Smooth muscle cell (in vitro differentiated cells): ENCODE data around the gene YIF1A. TPM values are rescaled to one million over a fixed set of nuclear protein-coding genes. Genes with fewer than 3 reads are reported as not detected.
A peak's percentile ranks its signal among the peaks of the same experiment; 100 is the strongest.

Experiments used
- DNase-seq: peaks from one replicate; lab custom pipeline; 2025; ENCODE audit not compliant: unreplicated experiment; lab: John Stamatoyannopoulos, UW
- H2AFZ ChIP-seq: fragments of 200-600 bp; sonication (generic); 2 replicates; pipeline ENCODE4 v1.6.0; 2016; ENCODE audit warnings: antibody characterized with exemption, low read depth, mild to moderate bottlenecking
- H3F3A ChIP-seq: fragments of 200-600 bp; sonication (generic); 2 replicates; pipeline ENCODE4 v1.6.0; 2017; ENCODE audit warnings: antibody characterized with exemption, low read depth
- H3K27ac ChIP-seq: fragments of 200-600 bp; sonication (generic); 2 replicates; pipeline ENCODE4 v1.5.1; 2016; ENCODE audit warnings: low read depth, mild to moderate bottlenecking
- H3K27me3 ChIP-seq: fragments of 200-600 bp; sonication (generic); 2 replicates; pipeline ENCODE4 v1.6.1; 2016; ENCODE audit warnings: low read depth, mild to moderate bottlenecking
- H3K36me3 ChIP-seq: fragments of 200-600 bp; sonication (generic); 2 replicates; pipeline ENCODE4 v1.5.1; 2016; ENCODE audit warnings: low read depth
- H3K4me1 ChIP-seq: fragments of 200-600 bp; sonication (generic); 2 replicates; pipeline ENCODE4 v1.5.1; 2016; ENCODE audit warnings: low read depth
- H3K4me2 ChIP-seq: fragments of 200-600 bp; sonication (generic); 2 replicates; pipeline ENCODE4 v1.6.0; 2016; ENCODE audit warnings: mild to moderate bottlenecking
- H3K4me3 ChIP-seq: fragments of 200-600 bp; sonication (generic); 2 replicates; pipeline ENCODE4 v1.5.1; 2016; ENCODE audit warnings: mild to moderate bottlenecking
- H3K79me2 ChIP-seq: fragments of 200-600 bp; sonication (generic); 2 replicates; pipeline ENCODE4 v1.6.0; 2016; ENCODE audit warnings: low read depth, mild to moderate bottlenecking
- H3K9ac ChIP-seq: fragments of 200-600 bp; sonication (generic); 2 replicates; pipeline ENCODE4 v1.6.0; 2016; ENCODE audit warnings: low read depth
- H3K9me3 ChIP-seq: fragments of 200-600 bp; sonication (generic); replicated peaks from 2 replicates; pipeline ENCODE4 v1.5.1; 2016; ENCODE audit warnings: low read depth
- H4K20me1 ChIP-seq: fragments of 200-600 bp; sonication (generic); 2 replicates; pipeline ENCODE4 v1.6.0; 2016; ENCODE audit warnings: low read depth
- CTCF ChIP-seq: fragments of 200-600 bp; sonication (generic); IDR thresholded peaks from 2 replicates; pipeline ENCODE4 v1.5.1; 2017; ENCODE audit warnings: borderline replicate concordance, mild to moderate bottlenecking, antibody characterized with exemption; ENCODE audit not compliant: insufficient read depth, poor library complexity, severe bottlenecking
- WGBS: methylation state at CpG from one replicate; pipeline ENCODE4 v1.1.7; 2016; ENCODE audit warnings: low lambda C conversion rate; 5-methylcytosine and 5-hydroxymethylcytosine counted together
- polyA plus RNA-seq: library from polyadenylated mRNA; unstranded; fragments of >200 nt; fragmentation: Nextera tagmentation; extraction: Ambion mirVana; gene quantifications from 2 replicates; pipeline ENCODE4 v1.2.1, GENCODE V29; 2016
- total RNA-seq: library from RNA; depleted of rRNA; stranded (reverse); fragments of >200 nt; gene quantifications from 2 replicates; pipeline ENCODE4 v1.2.3, GENCODE V29; 2014

The YIF1A gene
- total and polyA plus RNA-seq, 2 experiments from 2014 or later = 195 to 365 TPM

GRCh38 chr11:66291303-66291705, 2.4 kb upstream of the YIF1A start:
- Histone ChIP-seq H3K9me3 (no peaks in the 10 kb centered on the region), H3K79me2 (peaks cover 23% of the 10 kb centered on the region), H3K9ac (no peak overlapping the region), H3F3A (no peaks in the 10 kb centered on the region), H3K4me3 (peak overlapping the region; percentile 23), H3K4me2 (peak overlapping the region; percentile 68), H3K27ac (no peak overlapping the region), H2AFZ (no peak overlapping the region), H3K27me3 (peaks cover 35% of the 10 kb centered on the region), H4K20me1 (peaks cover 17% of the 10 kb centered on the region), H3K4me1 (peaks cover 15% of the 10 kb centered on the region), H3K36me3 (no peaks in the 10 kb centered on the region)
- WGBS = 22% methylated on average over 15 of the region's 16 CpGs
- no peak for DNase-seq
- no peak for TF ChIP-seq CTCF

GRCh38 chr11:66290330-66290621, 1.3 kb upstream of the YIF1A start:
- no peak for TF ChIP-seq CTCF
- Histone ChIP-seq H2AFZ (no peak overlapping the region), H3K4me2 (peak overlapping the region; percentile 84)

GRCh38 chr11:66289548-66290329, 796 bp upstream of the YIF1A start:
- H4K20me1 ChIP-seq = peaks cover 32% of the 10 kb centered on the region
- DNase-seq = peak; percentile 92
- H3K27me3 ChIP-seq = peaks cover 35% of the 10 kb centered on the region
- peak overlapping the region; percentile 71 for H3K4me3 ChIP-seq
- peak overlapping the region; percentile 84 for H3K4me2 ChIP-seq
- peaks cover 35% of the 10 kb centered on the region for H3K79me2 ChIP-seq
- H3K9ac ChIP-seq = peak overlapping the region; percentile 84
- H2AFZ ChIP-seq = no peak overlapping the region
- WGBS = 19% methylated on average over 36 of the region's 36 CpGs
- no peaks in the 10 kb centered on the region for H3K36me3 ChIP-seq
- H3K27ac ChIP-seq = peak overlapping the region; percentile 93
- peaks cover 15% of the 10 kb centered on the region for H3K4me1 ChIP-seq
- H3F3A ChIP-seq = no peaks in the 10 kb centered on the region
- no peaks in the 10 kb centered on the region for H3K9me3 ChIP-seq
- TF ChIP-seq CTCF = no peak

More at GRCh38 chr11:66290330-66290621, 1.3 kb upstream of the YIF1A start:
- Histone ChIP-seq H3K79me2 (peaks cover 31% of the 10 kb centered on the region), H3K9me3 (no peaks in the 10 kb centered on the region), H3K27ac (no peak overlapping the region), H3F3A (no peaks in the 10 kb centered on the region), H3K36me3 (no peaks in the 10 kb centered on the region), H3K4me1 (peaks cover 15% of the 10 kb centered on the region), H4K20me1 (peaks cover 27% of the 10 kb centered on the region), H3K27me3 (peaks cover 35% of the 10 kb centered on the region), H3K9ac (no peak overlapping the region), H3K4me3 (peak overlapping the region; percentile 71)
- DNase-seq = no peak
- 89% methylated on average over 2 of the region's 2 CpGs for WGBS
